Prostate gland (tissue), 2 donors: ENCODE measurements around the gene C1orf159. TPM values are rescaled to one million over a fixed set of nuclear protein-coding genes. Genes with fewer than 3 reads are reported as not detected.

Source experiments
- DNase-seq: peaks from one replicate; pipeline ENCODE4 v3.0.0-alpha.2; 2019; ENCODE audit warnings: low spot score
- H3K27ac ChIP-seq, 2 donors: fragments of 200-600 bp; sonication (generic); 2 replicates each; pipeline ENCODE4 v1.5.1; 2017 to 2019
- H3K27me3 ChIP-seq: fragments of 200-600 bp; sonication (generic); replicated peaks from 2 replicates; pipeline ENCODE4 v1.5.1; 2019; ENCODE audit not compliant: insufficient read depth
- H3K36me3 ChIP-seq, 2 donors: fragments of 200-600 bp; sonication (generic); 1 replicate in 1 of 2; 2 replicates in 1 of 2; pipeline versions ENCODE4 v1.5.1 to v1.8.1; 2017 to 2019
- H3K4me1 ChIP-seq: fragments of 200-600 bp; sonication (generic); replicated peaks from 2 replicates; pipeline ENCODE4 v1.5.1; 2019
- H3K4me3 ChIP-seq, 2 donors: fragments of 200-600 bp; sonication (generic); 2 replicates each; pipeline ENCODE4 v1.5.1; 2017 to 2019
- H3K9me3 ChIP-seq: fragments of 200-600 bp; sonication (generic); 2 replicates; pipeline ENCODE4 v1.5.1; 2017
- POLR2A ChIP-seq: fragments of 450-650 bp; IDR thresholded peaks from one replicate; pipeline ENCODE4 v1.6.1; 2016; ENCODE audit warnings: antibody characterized with exemption, mild to moderate bottlenecking
- POLR2AphosphoS5 ChIP-seq: sonication (generic); formaldehyde crosslinking; IDR thresholded peaks from one replicate; pipeline ENCODE4 v1.6.1; 2017; ENCODE audit warnings: antibody characterized with exemption
- WGBS: methylation state at CpG from one replicate; pipeline ENCODE4 v1.1.5; 2018; 5-methylcytosine and 5-hydroxymethylcytosine counted together
- intact Hi-C: fragments of 100-400 bp; cut with DNase I; formaldehyde crosslinking; loops from one replicate; pipeline ENCODE4 v1.14.2; 2022
- total RNA-seq, 2 donors: library from RNA; depleted of rRNA; stranded (reverse); fragments of >200 nt; gene quantifications; one replicate each; pipeline ENCODE4 v1.1.0, GENCODE V29; 2016
- TF ChIP-seq, protein P1 (sequence below), 4 experiments: fragments of 200-600 bp in 2 of 4; fragments of 450-650 bp in 2 of 4; sonication (generic) in 2 of 4; IDR thresholded peaks; 1 replicate in 3 of 4; 2 replicates in 1 of 4; pipeline ENCODE4 v1.5.1; 2016 to 2019; ENCODE audit warnings: antibody characterized with exemption in 4 of 4, mild to moderate bottlenecking in 2 of 4, moderate library complexity in 2 of 4

The C1orf159 gene
- total RNA-seq, 2 donors from 2014 or later = 20.0 to 26.4 TPM

DNA sequence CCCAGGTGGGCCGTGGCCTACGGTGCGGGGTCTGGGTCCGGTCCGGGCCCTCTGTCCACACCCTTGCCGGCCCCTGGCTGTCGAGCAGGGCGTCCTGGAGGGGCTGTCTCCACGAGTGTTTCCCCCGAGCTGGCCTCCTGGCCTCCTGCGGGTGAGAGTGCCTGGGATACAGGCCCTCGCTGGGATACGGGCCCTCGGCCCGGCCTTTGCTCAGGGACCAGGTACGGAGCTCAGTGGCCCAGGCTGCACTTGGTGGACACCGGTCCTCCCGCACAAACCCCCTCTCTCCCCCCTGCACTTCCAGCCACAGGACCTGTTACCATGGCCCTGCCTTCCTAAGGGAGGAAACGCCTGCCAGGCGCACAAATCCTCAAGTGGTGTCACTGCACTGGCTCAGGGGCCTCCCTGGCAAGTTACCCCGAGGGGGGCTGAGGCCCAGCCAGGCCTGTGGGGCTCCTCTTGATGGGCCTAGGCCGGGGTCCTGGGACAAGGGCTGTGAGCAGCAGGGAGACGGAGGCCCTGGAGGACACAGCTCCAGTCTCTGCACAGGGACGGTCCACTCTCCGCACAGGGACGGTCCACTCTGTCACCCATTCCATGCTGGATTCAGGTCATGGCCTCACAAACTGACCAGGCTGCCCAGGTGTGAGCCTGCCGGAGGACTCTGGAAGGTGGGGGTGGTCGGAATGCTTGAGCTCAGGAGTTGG, 23.6 kb downstream of the C1orf159 start:
- Histone ChIP-seq H3K4me1 (no peaks in the 10 kb centered on the region), H3K27ac (no peak overlapping the region), H3K36me3 (no peaks in the 10 kb centered on the region), H3K4me3 (no peak overlapping the region), H3K9me3 (no peaks in the 10 kb centered on the region), H3K27me3 (no peaks in the 10 kb centered on the region)
- 96% methylated on average over 19 of the region's 28 CpGs for WGBS
- no peak for DNase-seq
- TF ChIP-seq, protein P1, sequence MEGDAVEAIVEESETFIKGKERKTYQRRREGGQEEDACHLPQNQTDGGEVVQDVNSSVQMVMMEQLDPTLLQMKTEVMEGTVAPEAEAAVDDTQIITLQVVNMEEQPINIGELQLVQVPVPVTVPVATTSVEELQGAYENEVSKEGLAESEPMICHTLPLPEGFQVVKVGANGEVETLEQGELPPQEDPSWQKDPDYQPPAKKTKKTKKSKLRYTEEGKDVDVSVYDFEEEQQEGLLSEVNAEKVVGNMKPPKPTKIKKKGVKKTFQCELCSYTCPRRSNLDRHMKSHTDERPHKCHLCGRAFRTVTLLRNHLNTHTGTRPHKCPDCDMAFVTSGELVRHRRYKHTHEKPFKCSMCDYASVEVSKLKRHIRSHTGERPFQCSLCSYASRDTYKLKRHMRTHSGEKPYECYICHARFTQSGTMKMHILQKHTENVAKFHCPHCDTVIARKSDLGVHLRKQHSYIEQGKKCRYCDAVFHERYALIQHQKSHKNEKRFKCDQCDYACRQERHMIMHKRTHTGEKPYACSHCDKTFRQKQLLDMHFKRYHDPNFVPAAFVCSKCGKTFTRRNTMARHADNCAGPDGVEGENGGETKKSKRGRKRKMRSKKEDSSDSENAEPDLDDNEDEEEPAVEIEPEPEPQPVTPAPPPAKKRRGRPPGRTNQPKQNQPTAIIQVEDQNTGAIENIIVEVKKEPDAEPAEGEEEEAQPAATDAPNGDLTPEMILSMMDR (IDR thresholded peaks at IDR 0.05) = no peak
- TF ChIP-seq POLR2AphosphoS5 (no peak), POLR2A (no peak)
- intact Hi-C loops = no loop called here

DNA sequence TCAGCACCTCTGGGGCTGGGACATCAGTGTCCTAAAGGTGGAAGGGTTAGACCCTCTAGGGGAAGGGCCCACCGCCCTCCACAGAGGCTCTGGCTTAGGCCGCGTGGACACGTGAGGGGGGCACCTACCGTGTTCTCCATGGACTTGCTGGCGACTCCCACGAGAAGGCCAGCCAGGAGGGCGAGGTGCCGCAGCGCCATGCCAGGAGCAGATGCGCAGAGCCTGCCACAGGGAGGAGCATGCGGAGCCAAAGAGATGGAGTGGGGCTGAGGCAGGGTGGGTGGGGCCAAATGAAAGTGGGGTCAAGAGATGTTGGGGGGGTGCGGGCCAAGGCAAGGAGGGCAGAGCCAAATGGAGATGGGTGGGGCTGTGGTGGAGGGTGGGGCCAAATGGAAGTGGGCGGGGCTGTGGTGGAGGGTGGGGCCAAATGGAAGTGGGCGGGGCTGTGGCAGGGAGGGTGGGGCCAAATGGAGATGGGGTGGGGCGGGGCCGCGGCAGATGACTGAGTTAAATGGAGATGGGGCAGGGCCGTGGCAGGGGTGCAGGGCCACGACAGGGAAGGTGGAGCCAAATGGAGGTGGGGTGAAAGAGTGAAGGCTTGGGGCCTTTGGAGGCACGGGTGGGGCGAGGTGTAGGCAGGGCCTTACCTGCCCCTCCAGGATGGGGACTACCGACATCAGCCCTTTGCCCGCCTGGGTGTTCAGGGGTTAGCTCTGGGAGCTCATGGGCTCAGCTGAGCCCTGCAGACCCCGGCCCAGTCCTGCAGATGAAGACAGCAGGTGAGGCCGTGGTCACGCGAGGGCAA, 24.3 kb downstream of the C1orf159 start:
- Histone ChIP-seq H3K36me3 (no peaks in the 10 kb centered on the region), H3K4me3 (no peak overlapping the region), H3K4me1 (no peaks in the 10 kb centered on the region), H3K9me3 (no peaks in the 10 kb centered on the region), H3K27me3 (no peaks in the 10 kb centered on the region), H3K27ac (no peak overlapping the region)
- WGBS = 94% methylated on average over 28 of the region's 28 CpGs
- intact Hi-C loops = no loop called here
- TF ChIP-seq POLR2AphosphoS5 = no peak
- TF ChIP-seq, protein P1 (IDR thresholded peaks at IDR 0.05) = no peak
- TF ChIP-seq POLR2A = no peak
- no peak for DNase-seq

DNA sequence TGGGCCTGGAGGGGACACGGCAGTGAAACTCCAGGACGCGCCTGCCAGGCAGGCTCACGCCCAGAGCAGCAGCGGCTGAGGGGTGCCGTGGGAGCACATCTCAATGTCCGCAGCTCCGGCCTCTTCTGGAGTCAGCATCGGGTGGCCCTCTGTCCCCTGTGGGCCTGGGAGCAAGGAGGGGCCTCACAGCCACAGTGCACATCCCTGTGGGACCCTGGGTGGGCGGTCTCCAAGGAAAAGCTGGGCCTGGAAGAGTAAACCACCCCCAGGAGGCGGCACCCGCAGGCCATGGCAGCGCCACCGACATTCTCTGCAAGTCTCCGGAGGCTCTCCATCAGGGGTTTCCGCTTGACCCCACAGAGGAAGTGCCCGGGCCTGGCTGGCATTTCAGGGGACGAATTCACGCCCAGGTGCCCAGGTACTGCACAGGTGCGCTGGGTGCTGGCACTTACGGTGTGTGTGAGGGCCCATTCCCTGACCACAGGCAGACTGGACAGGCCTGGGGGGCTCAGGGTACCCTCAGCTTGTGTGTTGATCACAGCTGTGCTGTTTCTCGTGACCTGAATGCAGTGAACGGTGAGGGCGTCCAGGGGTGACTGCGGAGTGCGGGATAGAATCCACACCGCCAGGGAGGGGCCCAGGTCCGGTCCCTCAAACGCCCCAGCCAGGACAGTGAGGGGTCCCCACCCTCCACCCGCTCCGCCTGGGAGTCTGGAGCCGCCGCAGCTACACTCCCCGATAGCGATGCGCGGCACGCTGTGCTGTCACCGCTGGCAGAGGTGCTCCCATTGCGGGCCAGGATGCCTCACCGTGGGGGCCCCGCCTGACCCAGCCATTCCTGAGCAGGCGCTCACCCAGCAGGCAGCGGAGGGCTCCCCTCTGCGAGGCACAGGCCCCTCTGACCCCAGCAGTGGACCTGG, 25.2 kb downstream of the C1orf159 start:
- 94% methylated on average over 45 of the region's 45 CpGs for WGBS
- Histone ChIP-seq H3K4me3 (no peak overlapping the region), H3K36me3 (no peaks in the 10 kb centered on the region), H3K4me1 (no peaks in the 10 kb centered on the region), H3K27me3 (no peaks in the 10 kb centered on the region), H3K9me3 (no peaks in the 10 kb centered on the region), H3K27ac (no peak overlapping the region)
- intact Hi-C loops = no loop called here
- DNase-seq = no peak
- TF ChIP-seq POLR2A = no peak
- TF ChIP-seq, protein P1 (IDR thresholded peaks at IDR 0.05) = no peak
- TF ChIP-seq POLR2AphosphoS5 = no peak

DNA sequence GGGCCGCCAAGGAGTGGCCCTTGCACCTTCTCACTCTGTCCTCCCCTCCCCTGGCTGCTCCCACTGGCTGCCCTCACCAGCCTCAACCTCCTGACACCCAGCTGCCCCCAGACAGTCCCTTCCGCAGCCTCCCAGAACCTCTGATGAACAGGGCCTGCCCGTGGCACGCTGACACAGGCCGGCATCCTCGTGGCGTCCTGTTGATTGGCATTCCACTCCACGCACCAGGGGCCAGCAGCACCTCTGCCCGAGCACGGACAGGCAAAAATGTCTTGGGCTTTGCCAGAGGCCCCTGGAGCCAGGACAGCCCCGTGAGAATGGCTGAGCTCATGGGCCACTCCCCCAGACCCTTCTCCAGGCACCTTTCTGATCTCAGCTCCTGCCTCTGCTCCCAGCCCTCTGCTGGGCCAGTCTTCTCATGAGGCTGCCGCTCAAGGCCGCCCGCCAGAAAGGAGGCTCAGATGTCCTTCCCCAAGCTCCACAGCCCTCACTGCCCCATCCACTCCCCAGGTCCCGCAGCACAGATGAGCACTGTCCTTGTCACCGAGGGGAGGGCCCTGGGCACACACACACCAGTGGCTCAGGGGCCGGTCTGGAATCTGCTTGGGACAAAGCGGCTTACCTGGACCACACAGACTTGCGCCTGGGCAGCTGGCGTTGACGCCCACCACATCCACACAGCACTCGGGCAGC, 26.0 kb downstream of the C1orf159 start:
- Histone ChIP-seq H3K9me3 (no peaks in the 10 kb centered on the region), H3K27ac (no peak overlapping the region), H3K4me1 (no peaks in the 10 kb centered on the region), H3K36me3 (no peaks in the 10 kb centered on the region), H3K27me3 (no peaks in the 10 kb centered on the region), H3K4me3 (no peak overlapping the region)
- DNase-seq = no peak
- intact Hi-C loops = no loop called here
- TF ChIP-seq, protein P1 (IDR thresholded peaks at IDR 0.05) = no peak
- TF ChIP-seq POLR2A (no peak), POLR2AphosphoS5 (no peak)
- 90% methylated on average over 21 of the region's 22 CpGs for WGBS
